Measurements from ENCODE around the gene CROCC. TPM values are rescaled to one million over a fixed set of nuclear protein-coding genes. Genes with fewer than 3 reads are reported as not detected.
A peak's percentile ranks its signal among the peaks of the same experiment; 100 is the strongest.
"Not testable (repeated sequence)": the region's sequence is repeated elsewhere in the genome, so short reads cannot be mapped to it uniquely, and the experiment has no call there.

Gene CROCC
- total RNA-seq, 3 donors from 2014 or later = 15.5 to 43.9 (median 24.7) TPM

DNA sequence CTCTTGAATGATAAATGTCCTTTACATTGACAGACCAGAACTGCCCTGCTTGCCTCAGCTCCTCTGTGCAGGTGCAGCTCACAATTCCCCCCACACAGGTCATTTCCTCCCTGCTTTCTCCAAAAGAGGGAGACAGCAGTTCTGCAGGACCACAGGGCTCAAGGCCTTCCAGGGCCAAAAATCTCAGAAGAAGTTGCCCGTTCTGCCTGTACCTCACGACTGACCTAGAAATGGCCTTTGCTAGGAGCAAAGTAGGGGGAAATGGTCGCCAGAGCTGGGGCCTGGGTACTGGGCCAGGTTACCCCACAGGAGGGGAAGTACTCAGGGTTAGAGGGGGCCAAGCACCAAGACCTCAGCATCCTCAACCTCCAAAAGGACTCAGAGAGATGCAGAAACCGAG lies 14.9 kb upstream of the CROCC start:
- Histone ChIP-seq H3K36me3 (no peaks in the 10 kb centered on the region), H3K27ac (no peak overlapping the region), H3K4me1 (no peaks in the 10 kb centered on the region), H3K4me3 (no peak overlapping the region), H3K9me3 (peaks cover 4 to 11% of the 10 kb centered on the region in 2 donors), H3K27me3 (no peaks in the 10 kb centered on the region)
- no peak for DNase-seq (ENCODE audit: low spot score in 2 of 2)
- TF ChIP-seq, protein P1, sequence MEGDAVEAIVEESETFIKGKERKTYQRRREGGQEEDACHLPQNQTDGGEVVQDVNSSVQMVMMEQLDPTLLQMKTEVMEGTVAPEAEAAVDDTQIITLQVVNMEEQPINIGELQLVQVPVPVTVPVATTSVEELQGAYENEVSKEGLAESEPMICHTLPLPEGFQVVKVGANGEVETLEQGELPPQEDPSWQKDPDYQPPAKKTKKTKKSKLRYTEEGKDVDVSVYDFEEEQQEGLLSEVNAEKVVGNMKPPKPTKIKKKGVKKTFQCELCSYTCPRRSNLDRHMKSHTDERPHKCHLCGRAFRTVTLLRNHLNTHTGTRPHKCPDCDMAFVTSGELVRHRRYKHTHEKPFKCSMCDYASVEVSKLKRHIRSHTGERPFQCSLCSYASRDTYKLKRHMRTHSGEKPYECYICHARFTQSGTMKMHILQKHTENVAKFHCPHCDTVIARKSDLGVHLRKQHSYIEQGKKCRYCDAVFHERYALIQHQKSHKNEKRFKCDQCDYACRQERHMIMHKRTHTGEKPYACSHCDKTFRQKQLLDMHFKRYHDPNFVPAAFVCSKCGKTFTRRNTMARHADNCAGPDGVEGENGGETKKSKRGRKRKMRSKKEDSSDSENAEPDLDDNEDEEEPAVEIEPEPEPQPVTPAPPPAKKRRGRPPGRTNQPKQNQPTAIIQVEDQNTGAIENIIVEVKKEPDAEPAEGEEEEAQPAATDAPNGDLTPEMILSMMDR (IDR thresholded peaks at IDR 0.05) = no peak
- no peak for TF ChIP-seq POLR2AphosphoS5 (IDR thresholded peaks at IDR 0.05)
- no peak for TF ChIP-seq POLR2A (IDR thresholded peaks at IDR 0.05)
- intact Hi-C loops (cut with DNase I; ENCODE audit: low total_unique reads) = no loop called here

DNA sequence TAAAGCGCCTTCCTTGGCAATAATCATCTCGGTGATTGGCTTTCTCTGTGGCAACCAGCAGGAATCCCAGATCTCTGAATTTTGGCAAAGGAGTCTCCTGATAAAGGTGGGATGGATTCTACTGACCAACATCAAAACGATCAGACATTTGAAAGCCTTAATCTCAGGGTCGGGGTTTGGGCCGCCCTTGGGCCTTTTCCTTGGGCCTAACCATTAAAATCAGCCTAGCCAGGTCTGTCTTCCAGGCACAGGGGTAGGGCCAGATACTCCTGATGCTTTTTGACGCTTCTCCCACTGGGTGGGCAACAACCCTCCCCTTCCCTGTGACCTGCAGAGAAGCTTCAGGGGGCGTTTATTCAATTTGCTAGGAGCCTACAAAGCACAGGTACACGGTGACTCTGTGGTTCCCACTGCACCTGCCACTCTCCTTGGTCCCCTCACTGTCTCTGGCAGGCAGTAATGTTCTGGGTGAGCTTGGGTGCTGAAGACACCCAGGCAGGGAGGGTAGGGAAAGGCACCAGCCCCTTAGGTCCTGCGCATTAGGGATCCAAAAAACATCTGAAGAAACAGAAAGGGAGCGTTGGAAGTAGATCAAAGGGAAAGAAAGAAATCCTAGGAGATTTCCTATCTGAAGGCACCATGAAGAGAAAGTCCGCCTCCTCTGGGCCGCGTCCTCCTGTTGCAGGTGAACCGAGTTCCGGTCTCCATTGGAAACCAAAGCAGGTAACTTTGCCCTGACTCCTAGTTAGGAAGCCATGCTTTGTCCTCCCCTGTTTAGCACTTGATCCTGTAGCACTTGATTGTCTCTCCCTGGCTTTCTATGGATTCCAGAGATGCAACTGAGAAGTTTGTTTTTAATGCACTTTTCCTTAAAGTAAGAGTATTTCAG lies 13.6 kb upstream of the CROCC start:
- H3K27me3 ChIP-seq = no peaks in the 10 kb centered on the region
- no peak for DNase-seq (ENCODE audit: low spot score in 2 of 2)
- intact Hi-C loops (cut with DNase I; ENCODE audit: low total_unique reads) = no loop called here
- no peak overlapping the region for H3K27ac ChIP-seq
- no peak overlapping the region for H3K4me3 ChIP-seq
- H3K9me3 ChIP-seq = peaks cover 4 to 11% of the 10 kb centered on the region in 2 donors
- H3K4me1 ChIP-seq = no peaks in the 10 kb centered on the region
- TF ChIP-seq, protein P1 (IDR thresholded peaks at IDR 0.05) = no peak
- TF ChIP-seq POLR2AphosphoS5 (IDR thresholded peaks at IDR 0.05) = no peak
- TF ChIP-seq POLR2A (IDR thresholded peaks at IDR 0.05) = no peak
- H3K36me3 ChIP-seq = no peaks in the 10 kb centered on the region

DNA sequence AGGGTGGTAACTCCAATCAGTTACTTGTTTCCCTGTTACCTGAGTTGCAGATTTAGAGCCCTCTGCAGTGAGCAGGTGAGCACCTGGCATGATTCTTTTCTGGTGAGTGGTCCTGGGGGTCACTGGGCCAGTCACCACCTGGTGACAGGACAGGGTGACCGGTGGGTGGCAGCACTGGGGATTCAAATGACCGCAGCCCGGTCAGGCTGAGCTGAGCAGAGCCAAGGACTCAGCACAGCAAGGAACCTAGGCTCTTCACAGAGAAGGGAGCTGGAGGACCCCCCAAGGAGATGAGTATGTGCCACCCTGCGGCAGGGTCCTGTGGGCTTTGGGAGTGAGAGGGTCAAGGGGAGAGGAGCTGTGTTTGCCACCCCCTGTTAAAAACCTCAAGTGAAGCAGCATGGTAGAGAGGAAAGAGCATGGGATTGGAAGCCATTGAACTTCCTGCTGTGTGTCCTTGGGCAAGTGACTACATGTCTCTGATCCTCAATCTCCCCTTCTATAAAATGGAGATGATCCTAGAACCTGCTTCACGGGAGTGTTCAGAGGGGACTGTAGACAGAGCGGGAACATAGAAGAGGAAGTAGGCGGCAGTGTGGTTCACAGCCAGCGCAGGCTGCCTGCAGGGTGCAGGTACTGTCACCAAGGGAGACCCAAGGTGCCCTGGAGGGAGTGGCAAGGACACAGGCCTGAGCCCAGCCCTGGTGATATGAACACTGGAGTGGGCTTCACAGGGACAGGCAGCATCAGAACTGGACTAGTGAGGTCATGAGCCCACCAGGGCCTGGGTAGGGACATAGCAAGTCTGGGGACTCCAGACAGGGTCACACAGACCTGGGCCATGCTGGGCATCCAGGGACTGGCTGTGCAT lies 9.6 kb upstream of the CROCC start:
- intact Hi-C loops (cut with DNase I; ENCODE audit: low total_unique reads); H3K9me3 ChIP-seq; DNase-seq (ENCODE audit: low spot score in 2 of 2); H3K36me3 ChIP-seq; H3K4me1 ChIP-seq; H3K27me3 ChIP-seq; H3K27ac ChIP-seq; H3K4me3 ChIP-seq: not testable (repeated sequence)

DNA sequence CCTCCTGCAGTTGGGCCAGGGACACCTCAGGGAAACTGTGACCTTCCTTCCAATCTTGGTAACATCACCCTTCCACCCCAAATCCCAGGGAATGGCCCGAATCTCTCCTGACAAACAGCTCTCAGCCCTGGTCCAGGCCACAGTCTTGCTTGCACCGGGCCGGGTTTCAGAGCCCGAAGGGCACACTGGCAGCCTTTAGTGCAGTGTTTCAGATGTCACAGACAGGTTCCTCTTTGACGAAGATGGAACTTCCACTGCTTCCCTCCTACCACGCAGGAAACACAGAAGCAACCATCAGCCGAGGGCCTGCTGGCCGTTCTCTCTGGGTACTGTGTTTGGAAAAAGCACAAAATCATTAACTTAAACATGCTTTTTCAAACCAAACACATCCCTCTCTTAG lies 9.0 kb upstream of the CROCC start:
- intact Hi-C loops (cut with DNase I; ENCODE audit: low total_unique reads); H3K36me3 ChIP-seq; DNase-seq (ENCODE audit: low spot score in 2 of 2); H3K27me3 ChIP-seq; H3K9me3 ChIP-seq; H3K4me1 ChIP-seq; H3K27ac ChIP-seq: not testable (repeated sequence)
- peak overlapping the region in 1 of 3 donors; percentile 99 for H3K4me3 ChIP-seq

DNA sequence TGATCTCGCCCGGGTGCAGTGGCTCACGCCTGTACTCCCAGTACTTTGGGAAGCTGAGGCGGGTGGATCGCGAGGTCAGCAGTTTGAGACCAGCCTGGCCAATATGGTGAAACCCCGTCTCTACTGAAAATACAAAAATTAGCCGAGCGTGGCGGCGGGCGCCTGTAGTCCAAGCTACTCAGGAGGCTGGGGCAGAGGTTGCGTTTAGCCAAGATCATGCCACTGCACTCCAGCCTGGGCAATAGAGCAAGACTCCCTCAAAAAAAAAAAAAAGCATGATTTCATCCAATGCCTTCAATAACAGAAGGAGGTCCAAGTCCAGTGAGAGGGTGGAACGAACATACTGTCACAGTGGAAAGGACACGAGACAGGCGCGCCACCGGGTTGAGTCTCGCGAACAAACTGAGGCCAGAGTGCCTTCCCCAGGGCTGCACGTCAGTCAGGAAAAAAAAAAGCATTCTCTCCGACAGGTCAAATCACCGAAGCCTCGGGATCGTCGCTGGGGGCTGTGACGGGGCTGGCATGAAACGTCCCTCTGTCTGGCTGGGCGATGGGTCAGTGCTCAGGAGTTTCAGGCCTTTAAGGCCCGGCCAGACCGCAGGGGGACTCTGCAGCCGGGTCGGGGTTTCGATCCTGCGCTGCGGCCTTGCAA lies 8.4 kb upstream of the CROCC start:
- peak overlapping the region; percentile 2 to 89 for H3K27ac ChIP-seq
- DNase-seq (ENCODE audit: low spot score in 2 of 2) = no peak
- intact Hi-C loops (cut with DNase I; ENCODE audit: low total_unique reads) = no loop called here

More for the DNA sequence above, 8.4 kb upstream of the CROCC start:
- TF ChIP-seq, protein P1 (IDR thresholded peaks at IDR 0.05) = no peak
- TF ChIP-seq POLR2AphosphoS5 (IDR thresholded peaks at IDR 0.05) = peak in 1 of 3 donors; percentile 14
- Histone ChIP-seq H3K4me3 (peak overlapping the region; percentile 75 to 100 (median 99)), H3K4me1 (peaks cover 0 to 5% of the 10 kb centered on the region in 2 donors), H3K27me3 (no peaks in the 10 kb centered on the region), H3K36me3 (no peaks in the 10 kb centered on the region), H3K9me3 (no peaks in the 10 kb centered on the region)
